Kidney glomerular epithelial cell (primary cell): ENCODE data around the gene KLHL7.

Source experiments
- DNase-seq: peaks from one replicate; lab custom pipeline; 2025; lab: John Stamatoyannopoulos, UW

Gene KLHL7, protein sequence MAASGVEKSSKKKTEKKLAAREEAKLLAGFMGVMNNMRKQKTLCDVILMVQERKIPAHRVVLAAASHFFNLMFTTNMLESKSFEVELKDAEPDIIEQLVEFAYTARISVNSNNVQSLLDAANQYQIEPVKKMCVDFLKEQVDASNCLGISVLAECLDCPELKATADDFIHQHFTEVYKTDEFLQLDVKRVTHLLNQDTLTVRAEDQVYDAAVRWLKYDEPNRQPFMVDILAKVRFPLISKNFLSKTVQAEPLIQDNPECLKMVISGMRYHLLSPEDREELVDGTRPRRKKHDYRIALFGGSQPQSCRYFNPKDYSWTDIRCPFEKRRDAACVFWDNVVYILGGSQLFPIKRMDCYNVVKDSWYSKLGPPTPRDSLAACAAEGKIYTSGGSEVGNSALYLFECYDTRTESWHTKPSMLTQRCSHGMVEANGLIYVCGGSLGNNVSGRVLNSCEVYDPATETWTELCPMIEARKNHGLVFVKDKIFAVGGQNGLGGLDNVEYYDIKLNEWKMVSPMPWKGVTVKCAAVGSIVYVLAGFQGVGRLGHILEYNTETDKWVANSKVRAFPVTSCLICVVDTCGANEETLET

DNA sequence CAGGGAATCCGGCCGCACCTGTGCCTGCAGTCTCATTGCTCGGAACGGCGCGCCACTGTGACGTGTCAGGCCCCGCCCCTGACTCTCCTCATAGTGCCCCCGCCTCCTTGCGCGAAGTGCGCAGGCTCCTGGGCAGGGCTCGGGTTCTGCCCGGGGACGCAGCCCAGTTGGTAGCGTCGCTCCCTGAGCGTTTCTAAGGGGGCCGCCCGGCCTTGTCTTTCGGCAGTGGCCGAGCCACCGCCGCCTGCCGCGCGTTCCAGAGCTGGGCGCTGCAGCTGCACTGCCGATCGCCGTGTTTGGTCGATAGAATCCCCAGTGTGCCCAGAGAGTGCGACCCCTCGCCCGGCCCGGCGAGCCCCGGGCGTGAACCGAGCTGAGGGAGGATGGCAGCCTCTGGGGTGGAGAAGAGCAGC, at the start of gene KLHL7:
TSS of gene KLHL7 (plus strand) at position 142 of the 413 bp plus-strand sequence. CDS start at position 384, 242 bp downstream.
- peak; percentile 83 for DNase-seq

- DNase-seq, result no peak
Measured at GRCh38 chr7:23058408-23059096, 47.0 kb upstream of the KLHL7 start.

GRCh38 chr7:23061327-23061726, 44.3 kb upstream of the KLHL7 start:
- DNase-seq, result no peak

GRCh38 chr7:23062452-23062851, 43.1 kb upstream of the KLHL7 start:
- DNase-seq, result no peak

DNA sequence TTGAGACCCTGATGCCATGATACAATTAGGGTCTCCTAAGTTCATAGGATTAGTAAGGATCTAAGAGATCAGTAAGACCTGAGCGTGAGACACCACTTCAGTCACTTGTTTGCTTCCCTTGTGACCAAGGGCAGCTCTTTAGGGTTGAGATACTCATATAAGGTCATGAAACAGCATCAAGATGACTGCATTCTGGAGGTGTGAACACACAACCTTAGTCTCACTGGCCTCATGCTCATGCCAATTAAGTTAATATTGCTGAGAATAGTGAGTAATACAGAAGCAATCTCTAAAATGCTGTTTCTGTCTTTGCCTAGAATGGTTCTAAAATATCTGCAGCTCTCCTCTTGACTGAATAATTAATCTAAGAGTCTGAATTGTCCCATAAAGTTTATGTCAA, 39.6 kb upstream of the KLHL7 start:
- peak; percentile 85 for DNase-seq

DNA sequence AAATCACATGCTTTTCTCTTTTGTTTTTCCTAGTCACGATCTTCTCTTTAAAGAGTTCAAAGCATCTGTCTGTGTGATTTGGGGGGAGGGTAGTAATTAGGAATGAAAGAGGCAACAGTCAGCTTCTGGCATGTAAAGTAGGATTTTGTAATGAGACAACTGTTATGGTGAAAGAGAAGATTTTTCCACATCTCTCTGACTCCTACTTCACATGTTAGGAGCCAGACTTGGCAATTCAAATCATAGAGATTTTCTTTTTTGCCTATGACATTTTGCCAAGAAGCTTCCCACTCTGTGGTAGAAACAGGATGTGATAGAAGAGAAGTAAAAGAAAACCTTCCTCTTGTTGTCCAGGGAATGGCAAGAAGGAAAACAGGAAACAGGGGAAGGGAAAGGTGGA, 38.3 kb upstream of the KLHL7 start:
- DNase-seq, result no peak

- no peak for DNase-seq
Measured at GRCh38 chr7:23072048-23072447, 33.5 kb upstream of the KLHL7 start.

GRCh38 chr7:23072922-23073321, 32.7 kb upstream of the KLHL7 start:
- no peak for DNase-seq

DNA sequence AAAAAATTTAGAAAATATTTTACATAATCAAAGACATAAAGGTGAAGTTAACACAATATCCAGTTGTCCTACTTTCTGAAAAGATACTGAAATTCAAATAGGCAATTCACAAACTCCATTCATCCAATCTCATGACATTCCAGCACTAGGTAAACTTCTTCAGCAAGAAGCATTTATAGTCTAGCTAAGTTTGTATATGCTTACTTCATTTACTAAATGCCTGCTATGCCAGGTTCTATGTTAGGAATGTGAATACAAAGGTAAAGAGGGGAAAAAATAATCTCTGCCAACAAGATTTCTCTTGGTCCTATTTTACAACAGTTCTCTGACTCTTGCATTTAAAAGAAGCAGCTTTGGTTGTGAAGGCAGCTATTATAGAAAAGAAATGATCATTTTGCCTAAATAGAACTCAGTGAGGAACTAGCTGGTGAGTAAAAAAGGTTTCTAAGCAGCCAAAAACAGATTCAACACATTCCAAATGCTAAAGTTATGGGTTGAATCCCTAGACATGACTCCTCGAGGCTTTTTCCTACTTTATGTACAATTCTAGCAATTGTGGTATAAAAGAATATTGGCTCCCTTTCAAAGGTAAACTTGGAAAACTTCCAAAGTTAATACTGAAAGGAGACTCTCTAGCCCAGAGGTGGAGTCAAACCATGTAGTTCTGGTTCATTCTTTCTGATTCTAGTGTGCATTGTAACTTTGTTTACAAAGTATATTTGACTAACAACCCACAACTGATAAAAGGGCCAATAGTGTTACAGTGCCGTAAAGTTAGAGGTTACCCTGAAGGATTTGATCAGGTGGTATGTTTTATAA, 30.9 kb upstream of the KLHL7 start:
- no peak for DNase-seq

DNA sequence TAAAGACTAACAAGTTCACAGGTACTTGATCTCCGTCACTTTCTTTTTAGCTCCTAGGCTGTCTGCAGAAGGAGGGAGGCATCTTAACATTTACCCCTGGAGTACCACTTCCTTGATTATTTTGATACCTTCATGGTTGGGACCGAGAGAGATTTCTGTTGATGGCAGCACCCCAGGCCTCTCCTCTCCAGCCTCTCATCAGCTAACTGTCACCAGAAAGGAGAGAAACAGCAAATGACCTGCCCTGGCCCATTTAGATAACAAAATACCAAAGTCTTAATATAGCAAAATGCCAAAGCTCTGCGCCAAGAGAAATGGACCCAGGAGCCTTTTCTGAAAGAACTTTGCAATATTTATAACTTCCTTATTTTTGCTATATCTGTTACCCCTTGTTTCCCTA, 30.0 kb upstream of the KLHL7 start:
- DNase-seq, result no peak

GRCh38 chr7:23076772-23077171, 28.8 kb upstream of the KLHL7 start:
- no peak for DNase-seq

- DNase-seq, result no peak
Measured at GRCh38 chr7:23093111-23093510, 12.5 kb upstream of the KLHL7 start.

GRCh38 chr7:23093546-23093945, 12.0 kb upstream of the KLHL7 start:
- no peak for DNase-seq

DNA sequence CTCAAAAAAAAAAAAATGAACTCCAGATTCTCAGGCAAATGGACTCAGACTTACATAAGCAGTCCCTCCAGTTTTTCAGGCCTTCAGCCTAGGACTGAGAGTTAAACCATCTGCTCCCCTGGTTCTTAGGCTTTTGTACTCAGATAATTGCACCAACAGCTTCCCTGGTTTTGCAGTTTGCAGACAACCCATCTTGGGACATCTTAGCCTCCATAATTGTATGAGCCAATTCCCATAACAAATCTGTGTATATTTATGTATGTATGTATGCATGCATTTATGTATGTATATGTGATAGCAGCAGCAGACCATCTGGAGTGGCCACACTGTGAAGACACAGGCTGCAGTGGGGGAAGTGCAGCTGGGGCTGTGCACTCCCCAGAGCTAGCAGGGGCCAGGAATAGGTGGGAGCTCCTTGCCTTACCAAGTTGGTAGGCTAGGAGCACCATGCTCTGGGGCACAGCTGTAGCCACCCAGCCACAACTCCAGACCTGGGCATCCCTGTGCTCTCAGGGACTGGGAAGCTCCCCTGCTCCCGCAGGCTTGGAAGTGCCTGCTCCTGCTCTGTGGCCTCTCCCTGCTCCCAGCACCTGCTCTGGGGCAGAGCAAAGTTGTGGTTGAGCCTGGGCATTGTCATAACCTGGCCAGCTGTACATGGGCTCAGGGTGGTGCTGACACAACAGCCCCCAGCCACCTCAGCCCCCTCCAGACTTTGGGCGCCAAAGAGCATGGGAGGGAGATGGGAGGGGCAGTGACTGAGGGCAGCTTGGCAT, 8.9 kb upstream of the KLHL7 start:
- DNase-seq, result no peak

GRCh38 chr7:23098029-23098428, 7.6 kb upstream of the KLHL7 start:
- DNase-seq, result no peak

GRCh38 chr7:23098460-23098859, 7.1 kb upstream of the KLHL7 start:
- no peak for DNase-seq

DNA sequence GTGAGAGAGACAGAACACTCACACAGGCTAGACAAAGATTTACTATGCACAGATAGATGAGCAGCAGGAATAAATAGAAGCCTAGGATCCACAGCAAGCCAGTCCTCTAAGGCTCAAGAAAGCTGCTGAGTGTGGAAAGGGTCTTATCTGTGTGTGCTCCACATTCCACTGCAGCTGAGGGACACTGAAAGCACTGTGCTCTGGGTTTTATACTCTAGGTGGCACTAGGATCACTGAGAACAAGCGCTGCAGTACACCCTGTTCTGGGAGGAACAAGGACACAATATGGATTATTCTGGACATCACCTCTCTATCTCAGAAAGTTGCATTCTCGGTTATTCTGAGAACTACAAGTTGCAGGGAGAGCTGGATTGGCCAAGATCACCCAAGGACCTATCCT, 4.9 kb upstream of the KLHL7 start:
- no peak for DNase-seq

DNA sequence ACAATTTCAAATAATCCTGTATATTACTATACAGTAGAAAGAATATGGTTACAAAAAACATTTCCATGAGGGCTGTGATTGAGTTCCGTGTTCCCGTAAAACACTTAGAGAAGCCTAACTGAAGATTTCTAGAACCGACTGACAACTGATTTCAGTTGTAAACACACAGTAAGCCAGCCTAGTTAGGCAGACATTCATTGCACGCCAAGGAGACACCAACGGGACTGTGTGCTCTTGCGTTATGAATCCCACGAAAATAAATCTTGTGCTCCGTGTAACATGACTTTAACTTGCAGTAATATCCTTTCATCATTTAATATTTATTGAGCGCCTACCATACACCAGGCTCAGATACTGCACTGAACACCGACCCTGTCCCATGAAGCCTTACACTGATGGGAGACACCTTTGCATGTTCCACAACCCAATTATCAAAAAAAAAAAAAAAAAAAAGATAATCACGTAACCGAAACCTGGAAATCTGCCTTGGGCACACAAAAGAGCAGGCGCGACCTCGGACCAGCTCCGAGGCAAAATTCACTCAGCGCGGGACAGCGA, 420 bp upstream of the KLHL7 start:
- DNase-seq, result peak; percentile 25

GRCh38 chr7:23106057-23106822, 655 bp downstream of the KLHL7 start:
- peak; percentile 37 for DNase-seq
